Measurements from ENCODE around the gene PHLPP1. TPM values are rescaled to one million over a fixed set of nuclear protein-coding genes. Genes with fewer than 3 reads are reported as not detected.

The PHLPP1 gene
- total RNA-seq, 4 donors from 2014 or later = 5.5 to 9.7 (median 8.0) TPM

GRCh38 chr18:62987859-62988258 is 272.5 kb downstream of the PHLPP1 start:
- in situ Hi-C loops (cut with MboI; ENCODE audit: low sequenced_read_pairs in 4 of 4) (loop anchor here (10.0 to 25.0 kb wide), 6 partner anchors 273 to 801 kb away; partner anchors contain the start of genes PHLPP1 (in 3 of the 4), PIGN (in 1 of the 4) and RELCH (in 1 of the 4)), intact Hi-C loops (cut with DNase I; ENCODE audit: low total_unique reads) (no loop called here)
- no peak for DNase-seq
- H3K4me1 ChIP-seq = no peaks in the 10 kb centered on the region
- H3K27ac ChIP-seq = no peak overlapping the region
- no peak for ATAC-seq
- H3K4me3 ChIP-seq = no peak overlapping the region
- H3K27me3 ChIP-seq = no peaks in the 10 kb centered on the region
- H3K9me3 ChIP-seq = no peaks in the 10 kb centered on the region
- H3K36me3 ChIP-seq = no peaks in the 10 kb centered on the region
- TF ChIP-seq, protein P1, sequence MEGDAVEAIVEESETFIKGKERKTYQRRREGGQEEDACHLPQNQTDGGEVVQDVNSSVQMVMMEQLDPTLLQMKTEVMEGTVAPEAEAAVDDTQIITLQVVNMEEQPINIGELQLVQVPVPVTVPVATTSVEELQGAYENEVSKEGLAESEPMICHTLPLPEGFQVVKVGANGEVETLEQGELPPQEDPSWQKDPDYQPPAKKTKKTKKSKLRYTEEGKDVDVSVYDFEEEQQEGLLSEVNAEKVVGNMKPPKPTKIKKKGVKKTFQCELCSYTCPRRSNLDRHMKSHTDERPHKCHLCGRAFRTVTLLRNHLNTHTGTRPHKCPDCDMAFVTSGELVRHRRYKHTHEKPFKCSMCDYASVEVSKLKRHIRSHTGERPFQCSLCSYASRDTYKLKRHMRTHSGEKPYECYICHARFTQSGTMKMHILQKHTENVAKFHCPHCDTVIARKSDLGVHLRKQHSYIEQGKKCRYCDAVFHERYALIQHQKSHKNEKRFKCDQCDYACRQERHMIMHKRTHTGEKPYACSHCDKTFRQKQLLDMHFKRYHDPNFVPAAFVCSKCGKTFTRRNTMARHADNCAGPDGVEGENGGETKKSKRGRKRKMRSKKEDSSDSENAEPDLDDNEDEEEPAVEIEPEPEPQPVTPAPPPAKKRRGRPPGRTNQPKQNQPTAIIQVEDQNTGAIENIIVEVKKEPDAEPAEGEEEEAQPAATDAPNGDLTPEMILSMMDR (IDR thresholded peaks at IDR 0.05 in 4 of 5, conservative IDR thresholded peaks at IDR 0.05 in 1 of 5) = no peak
- TF ChIP-seq POLR2A (IDR thresholded peaks at IDR 0.05) = no peak

GRCh38 chr18:62988471-62988870 is 273.1 kb downstream of the PHLPP1 start:
- Histone ChIP-seq H3K27ac (no peak overlapping the region), H3K4me1 (no peaks in the 10 kb centered on the region), H3K27me3 (no peaks in the 10 kb centered on the region), H3K36me3 (no peaks in the 10 kb centered on the region), H3K4me3 (no peak overlapping the region), H3K9me3 (no peaks in the 10 kb centered on the region)
- TF ChIP-seq, protein P1 (IDR thresholded peaks at IDR 0.05 in 4 of 5, conservative IDR thresholded peaks at IDR 0.05 in 1 of 5) = no peak
- TF ChIP-seq POLR2A (IDR thresholded peaks at IDR 0.05) = no peak
- no peak for DNase-seq
- in situ Hi-C loops (cut with MboI; ENCODE audit: low sequenced_read_pairs in 4 of 4) (loop anchor here (10.0 to 25.0 kb wide), 6 partner anchors 274 to 801 kb away; partner anchors contain the start of genes PHLPP1 (in 3 of the 4), PIGN (in 1 of the 4) and RELCH (in 1 of the 4)), intact Hi-C loops (cut with DNase I; ENCODE audit: low total_unique reads) (no loop called here)
- no peak for ATAC-seq

- TF ChIP-seq, protein P1 (IDR thresholded peaks at IDR 0.05 in 4 of 5, conservative IDR thresholded peaks at IDR 0.05 in 1 of 5) = no peak
- no peak for TF ChIP-seq POLR2A (IDR thresholded peaks at IDR 0.05)
- DNase-seq = no peak
- in situ Hi-C loops (cut with MboI; ENCODE audit: low sequenced_read_pairs in 4 of 4) = loop anchor here (10.0 to 25.0 kb wide), 6 partner anchors 274 to 802 kb away; partner anchors contain the start of genes PHLPP1 (in 3 of the 4), PIGN (in 1 of the 4) and RELCH (in 1 of the 4)
- no peaks in the 10 kb centered on the region for H3K9me3 ChIP-seq
- no peak for ATAC-seq
- H3K4me3 ChIP-seq = no peak overlapping the region
- intact Hi-C loops (cut with DNase I; ENCODE audit: low total_unique reads) = no loop called here
- no peaks in the 10 kb centered on the region for H3K36me3 ChIP-seq
- no peak overlapping the region for H3K27ac ChIP-seq
- no peaks in the 10 kb centered on the region for H3K27me3 ChIP-seq
- H3K4me1 ChIP-seq = no peaks in the 10 kb centered on the region
Observed at GRCh38 chr18:62989195-62989594, 273.9 kb downstream of the PHLPP1 start.

- intact Hi-C loops (cut with DNase I; ENCODE audit: low total_unique reads) (no loop called here), in situ Hi-C loops (cut with MboI; ENCODE audit: low sequenced_read_pairs in 4 of 4) (loop anchor here (25.0 kb wide), 3 partner anchors 278 to 803 kb away; partner anchors contain the start of genes PHLPP1 (in 2 of the 4), PIGN (in 1 of the 4) and RELCH (in 1 of the 4))
- Histone ChIP-seq H3K27me3 (no peaks in the 10 kb centered on the region), H3K36me3 (no peaks in the 10 kb centered on the region), H3K27ac (no peak overlapping the region), H3K9me3 (no peaks in the 10 kb centered on the region), H3K4me1 (no peaks in the 10 kb centered on the region), H3K4me3 (no peak overlapping the region)
- no peak for ATAC-seq
- no peak for DNase-seq
- no peak for TF ChIP-seq POLR2A (IDR thresholded peaks at IDR 0.05)
- TF ChIP-seq, protein P1 (IDR thresholded peaks at IDR 0.05 in 4 of 5, conservative IDR thresholded peaks at IDR 0.05 in 1 of 5) = no peak
Observed at GRCh38 chr18:62990653-62991052, 275.3 kb downstream of the PHLPP1 start.

Data from gastrocnemius medialis (tissue), 4 donors.